Mammary microvascular endothelial cell (primary cell): ENCODE data around the gene LRIG2. TPM values are rescaled to one million over a fixed set of nuclear protein-coding genes. Genes with fewer than 3 reads are reported as not detected.

ENCODE experiments used
- total RNA-seq: library from RNA; depleted of rRNA; stranded (reverse); fragments of >200 nt; gene quantifications from 2 replicates; pipeline ENCODE4 v1.2.3, GENCODE V29; 2015

Gene LRIG2, protein sequence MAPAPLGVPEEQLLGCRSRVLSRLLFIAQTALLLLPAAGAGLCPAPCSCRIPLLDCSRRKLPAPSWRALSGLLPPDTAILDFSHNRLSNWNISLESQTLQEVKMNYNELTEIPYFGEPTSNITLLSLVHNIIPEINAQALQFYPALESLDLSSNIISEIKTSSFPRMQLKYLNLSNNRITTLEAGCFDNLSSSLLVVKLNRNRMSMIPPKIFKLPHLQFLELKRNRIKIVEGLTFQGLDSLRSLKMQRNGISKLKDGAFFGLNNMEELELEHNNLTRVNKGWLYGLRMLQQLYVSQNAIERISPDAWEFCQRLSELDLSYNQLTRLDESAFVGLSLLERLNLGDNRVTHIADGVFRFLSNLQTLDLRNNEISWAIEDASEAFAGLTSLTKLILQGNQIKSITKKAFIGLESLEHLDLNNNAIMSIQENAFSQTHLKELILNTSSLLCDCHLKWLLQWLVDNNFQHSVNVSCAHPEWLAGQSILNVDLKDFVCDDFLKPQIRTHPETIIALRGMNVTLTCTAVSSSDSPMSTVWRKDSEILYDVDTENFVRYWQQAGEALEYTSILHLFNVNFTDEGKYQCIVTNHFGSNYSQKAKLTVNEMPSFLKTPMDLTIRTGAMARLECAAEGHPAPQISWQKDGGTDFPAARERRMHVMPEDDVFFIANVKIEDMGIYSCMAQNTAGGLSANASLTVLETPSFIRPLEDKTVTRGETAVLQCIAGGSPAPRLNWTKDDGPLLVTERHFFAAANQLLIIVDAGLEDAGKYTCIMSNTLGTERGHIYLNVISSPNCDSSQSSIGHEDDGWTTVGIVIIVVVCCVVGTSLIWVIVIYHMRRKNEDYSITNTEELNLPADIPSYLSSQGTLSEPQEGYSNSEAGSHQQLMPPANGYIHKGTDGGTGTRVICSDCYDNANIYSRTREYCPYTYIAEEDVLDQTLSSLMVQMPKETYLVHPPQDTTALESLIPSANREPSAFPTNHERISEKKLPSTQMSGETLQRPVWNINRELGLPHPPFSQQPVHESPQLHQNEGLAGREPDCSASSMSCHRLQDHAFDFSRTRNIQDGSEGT
- total RNA-seq, result 4.2 and 8.6 TPM in 2 replicates

DNA sequence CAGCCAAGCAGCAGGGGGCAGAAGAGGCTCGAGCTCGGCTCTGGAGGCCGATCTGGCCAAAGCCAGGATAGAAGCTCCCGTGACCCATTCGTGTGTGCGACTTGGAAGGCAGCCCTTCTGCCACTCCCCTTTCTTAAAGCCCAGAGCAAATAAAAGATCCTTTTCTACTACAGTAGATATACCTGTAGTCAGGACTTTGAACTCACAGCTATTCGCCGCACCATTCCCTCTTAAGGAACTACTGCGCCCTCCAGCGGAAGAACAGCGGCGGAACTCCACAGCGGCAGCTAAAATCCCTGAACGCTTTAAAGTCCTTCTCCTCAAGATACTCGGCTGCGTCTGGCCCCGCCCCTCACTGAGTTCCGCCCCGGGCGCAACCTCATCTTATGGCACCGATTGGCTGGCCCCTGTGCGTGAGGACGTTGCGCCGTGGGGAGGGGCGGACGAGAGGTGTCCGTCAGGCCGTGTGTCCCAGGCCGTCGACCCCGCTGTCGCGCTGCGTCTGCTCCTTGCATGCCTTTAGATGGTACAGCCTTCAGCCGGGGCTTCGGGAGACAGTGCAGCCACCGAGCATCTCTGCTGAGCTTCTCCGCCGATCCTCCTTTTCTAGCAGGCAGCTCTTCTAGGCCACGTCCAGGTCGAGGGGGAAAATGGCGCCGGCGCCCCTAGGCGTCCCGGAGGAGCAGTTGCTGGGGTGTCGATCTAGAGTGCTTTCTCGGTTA, at the start of gene LRIG2:
LRIG2 (plus strand) TSS at position 442 of the 722 bp plus-strand sequence; CDS start at position 651, 209 bp downstream.

Other genes starting within 250 kb of the LRIG2 start
- gene SLC16A1, start 117.0 kb upstream of the LRIG2 start, total RNA-seq, result 75.0 and 87.6 TPM in 2 replicates